ENCODE data around the gene NKAIN1. TPM values are rescaled to one million over a fixed set of nuclear protein-coding genes. Genes with fewer than 3 reads are reported as not detected.

The NKAIN1 gene
- total and polyA plus RNA-seq, 2 experiments from 2014 or later = 14.7 to 56.7 TPM

DNA sequence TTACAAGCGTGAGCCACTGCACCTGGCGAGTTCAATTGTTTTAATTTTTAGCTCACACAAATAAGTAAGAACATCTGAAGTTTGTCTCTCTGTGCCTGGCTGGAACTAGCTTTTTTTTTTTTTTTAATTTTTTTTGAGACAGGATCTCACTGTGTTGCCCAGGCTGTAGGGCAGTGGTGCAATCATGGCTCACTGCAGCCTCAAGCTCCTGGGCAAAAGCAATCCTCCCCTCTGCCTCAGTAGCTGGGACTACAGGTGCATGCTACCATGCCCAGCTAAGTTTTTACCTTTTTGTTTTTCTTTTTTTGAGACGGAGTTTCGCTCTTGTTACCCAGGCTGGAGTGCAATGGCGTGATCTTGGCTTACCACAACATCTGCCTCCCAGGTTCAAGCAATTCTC lies 7.9 kb downstream of the NKAIN1 start:
- no peak overlapping the region for H3K4me3 Mint-ChIP-seq
- H3K27me3 Mint-ChIP-seq (ENCODE audit: insufficient read depth, low read depth, poor library complexity) = no peaks in the 10 kb centered on the region
- H3K36me3 Mint-ChIP-seq (ENCODE audit: low read depth) = no peaks in the 10 kb centered on the region
- Histone ChIP-seq H3K9me2 (ENCODE audit: insufficient read depth) (no peaks in the 10 kb centered on the region), H4K20me1 (replicated peaks; ENCODE audit: insufficient read depth) (peaks cover 11% of the 10 kb centered on the region; the same call in 1 of the 2 replicates), H3K36me3 (ENCODE audit: insufficient read depth) (no peaks in the 10 kb centered on the region), H2AFZ (no peak overlapping the region), H3K4me2 (no peak overlapping the region), H3K79me2 (replicated peaks; ENCODE audit: insufficient read depth) (peaks cover 32% of the 10 kb centered on the region), H3K27ac (ENCODE audit: low read depth) (no peak overlapping the region), H3K4me3 (no peak overlapping the region), H3K27me3 (ENCODE audit: insufficient read depth) (no peaks in the 10 kb centered on the region), H3F3A (replicated peaks; ENCODE audit: low read depth) (no peaks in the 10 kb centered on the region), H3K4me1 (ENCODE audit: insufficient read depth) (peaks cover 8% of the 10 kb centered on the region; the same call in 1 of the 2 replicates)
- H3K9me3 Mint-ChIP-seq = no peaks in the 10 kb centered on the region
- no peak overlapping the region for H3K27ac Mint-ChIP-seq
- no peak for ATAC-seq
- no peak for DNase-seq (ENCODE audit: low spot score)
- no peak for TF ChIP-seq STAT1 (IDR thresholded peaks at IDR 0.05; ENCODE audit: unreplicated experiment)
- TF ChIP-seq NANOG (IDR thresholded peaks at IDR 0.05; ENCODE audit: borderline replicate concordance) = no peak
- TF ChIP-seq, protein P1, sequence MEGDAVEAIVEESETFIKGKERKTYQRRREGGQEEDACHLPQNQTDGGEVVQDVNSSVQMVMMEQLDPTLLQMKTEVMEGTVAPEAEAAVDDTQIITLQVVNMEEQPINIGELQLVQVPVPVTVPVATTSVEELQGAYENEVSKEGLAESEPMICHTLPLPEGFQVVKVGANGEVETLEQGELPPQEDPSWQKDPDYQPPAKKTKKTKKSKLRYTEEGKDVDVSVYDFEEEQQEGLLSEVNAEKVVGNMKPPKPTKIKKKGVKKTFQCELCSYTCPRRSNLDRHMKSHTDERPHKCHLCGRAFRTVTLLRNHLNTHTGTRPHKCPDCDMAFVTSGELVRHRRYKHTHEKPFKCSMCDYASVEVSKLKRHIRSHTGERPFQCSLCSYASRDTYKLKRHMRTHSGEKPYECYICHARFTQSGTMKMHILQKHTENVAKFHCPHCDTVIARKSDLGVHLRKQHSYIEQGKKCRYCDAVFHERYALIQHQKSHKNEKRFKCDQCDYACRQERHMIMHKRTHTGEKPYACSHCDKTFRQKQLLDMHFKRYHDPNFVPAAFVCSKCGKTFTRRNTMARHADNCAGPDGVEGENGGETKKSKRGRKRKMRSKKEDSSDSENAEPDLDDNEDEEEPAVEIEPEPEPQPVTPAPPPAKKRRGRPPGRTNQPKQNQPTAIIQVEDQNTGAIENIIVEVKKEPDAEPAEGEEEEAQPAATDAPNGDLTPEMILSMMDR (conservative IDR thresholded peaks at IDR 0.05; ENCODE audit: low read depth in 2 of 2) = no peak
- no peak for TF ChIP-seq ZNF462 (CRISPR knock-in tag; IDR thresholded peaks at IDR 0.05)
- TF ChIP-seq POLR2AphosphoS5 (IDR thresholded peaks at IDR 0.05; ENCODE audit: low read depth) = no peak
- no peak for TF ChIP-seq EZH2 (IDR thresholded peaks at IDR 0.05; ENCODE audit: low read depth, unreplicated experiment)
- TF ChIP-seq, protein P2, sequence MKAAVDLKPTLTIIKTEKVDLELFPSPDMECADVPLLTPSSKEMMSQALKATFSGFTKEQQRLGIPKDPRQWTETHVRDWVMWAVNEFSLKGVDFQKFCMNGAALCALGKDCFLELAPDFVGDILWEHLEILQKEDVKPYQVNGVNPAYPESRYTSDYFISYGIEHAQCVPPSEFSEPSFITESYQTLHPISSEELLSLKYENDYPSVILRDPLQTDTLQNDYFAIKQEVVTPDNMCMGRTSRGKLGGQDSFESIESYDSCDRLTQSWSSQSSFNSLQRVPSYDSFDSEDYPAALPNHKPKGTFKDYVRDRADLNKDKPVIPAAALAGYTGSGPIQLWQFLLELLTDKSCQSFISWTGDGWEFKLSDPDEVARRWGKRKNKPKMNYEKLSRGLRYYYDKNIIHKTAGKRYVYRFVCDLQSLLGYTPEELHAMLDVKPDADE (IDR thresholded peaks at IDR 0.05) = no peak
- TF ChIP-seq ZNF114 (CRISPR knock-in tag; IDR thresholded peaks at IDR 0.05) = no peak
- no peak for TF ChIP-seq ZNF331 (CRISPR knock-in tag; IDR thresholded peaks at IDR 0.05; ENCODE audit: low read depth)
- peaks cover 15% of the 10 kb centered on the region for H3K4me1 Mint-ChIP-seq

Data from GM23338 (cell line).